GM18502 (cell line): ENCODE results near the gene PERCC1.
"Not testable (repeated sequence)": the region's sequence is repeated elsewhere in the genome, so short reads cannot be mapped to it uniquely, and the experiment has no call there.

Source experiments
- ATAC-seq: cut with Tn5 transposase; IDR thresholded peaks from one replicate; pipeline ENCODE4 v1.9.1; 2021; ENCODE audit warnings: mild to moderate bottlenecking; ENCODE audit not compliant: unreplicated experiment, poor library complexity

PERCC1 gene

DNA sequence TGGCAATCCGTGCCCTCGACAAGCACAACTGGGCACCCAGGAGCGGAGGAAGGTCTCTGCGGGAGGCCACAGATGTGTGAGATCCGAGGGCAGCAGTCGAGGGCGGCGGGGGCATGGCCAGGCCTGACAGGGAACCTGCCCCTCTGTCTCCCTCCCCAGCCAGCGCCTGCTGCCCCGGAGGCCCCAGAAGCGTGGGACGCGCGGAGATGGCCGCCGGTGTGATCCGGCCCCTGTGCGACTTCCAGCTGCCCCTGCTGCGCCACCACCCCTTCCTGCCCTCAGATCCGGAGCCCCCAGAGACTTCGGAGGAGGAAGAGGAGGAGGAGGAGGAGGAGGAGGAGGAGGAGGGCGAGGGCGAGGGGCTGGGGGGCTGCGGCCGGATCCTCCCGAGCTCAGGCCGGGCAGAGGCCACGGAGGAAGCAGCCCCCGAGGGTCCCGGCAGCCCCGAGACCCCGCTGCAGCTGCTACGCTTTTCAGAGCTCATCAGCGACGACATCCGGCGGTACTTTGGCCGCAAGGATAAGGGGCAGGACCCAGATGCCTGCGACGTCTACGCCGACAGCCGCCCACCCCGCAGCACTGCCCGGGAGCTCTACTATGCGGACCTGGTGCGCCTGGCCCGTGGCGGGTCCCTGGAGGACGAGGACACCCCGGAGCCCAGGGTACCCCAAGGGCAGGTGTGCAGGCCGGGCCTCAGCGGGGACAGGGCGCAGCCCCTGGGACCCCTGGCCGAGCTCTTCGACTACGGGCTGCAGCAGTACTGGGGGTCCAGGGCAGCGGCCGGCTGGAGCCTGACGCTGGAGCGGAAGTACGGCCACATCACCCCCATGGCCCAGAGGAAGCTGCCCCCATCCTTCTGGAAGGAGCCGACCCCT lies 1.7 kb downstream of the PERCC1 start:
- ATAC-seq, result no peak

GRCh38 chr16:1433263-1433560 lies 2.3 kb downstream of the PERCC1 start:
- ATAC-seq, result no peak

GRCh38 chr16:1433756-1434155 lies 2.9 kb downstream of the PERCC1 start:
- ATAC-seq, result no peak

GRCh38 chr16:1434644-1435592 lies 4.0 kb downstream of the PERCC1 start:
- ATAC-seq, result no peak

DNA sequence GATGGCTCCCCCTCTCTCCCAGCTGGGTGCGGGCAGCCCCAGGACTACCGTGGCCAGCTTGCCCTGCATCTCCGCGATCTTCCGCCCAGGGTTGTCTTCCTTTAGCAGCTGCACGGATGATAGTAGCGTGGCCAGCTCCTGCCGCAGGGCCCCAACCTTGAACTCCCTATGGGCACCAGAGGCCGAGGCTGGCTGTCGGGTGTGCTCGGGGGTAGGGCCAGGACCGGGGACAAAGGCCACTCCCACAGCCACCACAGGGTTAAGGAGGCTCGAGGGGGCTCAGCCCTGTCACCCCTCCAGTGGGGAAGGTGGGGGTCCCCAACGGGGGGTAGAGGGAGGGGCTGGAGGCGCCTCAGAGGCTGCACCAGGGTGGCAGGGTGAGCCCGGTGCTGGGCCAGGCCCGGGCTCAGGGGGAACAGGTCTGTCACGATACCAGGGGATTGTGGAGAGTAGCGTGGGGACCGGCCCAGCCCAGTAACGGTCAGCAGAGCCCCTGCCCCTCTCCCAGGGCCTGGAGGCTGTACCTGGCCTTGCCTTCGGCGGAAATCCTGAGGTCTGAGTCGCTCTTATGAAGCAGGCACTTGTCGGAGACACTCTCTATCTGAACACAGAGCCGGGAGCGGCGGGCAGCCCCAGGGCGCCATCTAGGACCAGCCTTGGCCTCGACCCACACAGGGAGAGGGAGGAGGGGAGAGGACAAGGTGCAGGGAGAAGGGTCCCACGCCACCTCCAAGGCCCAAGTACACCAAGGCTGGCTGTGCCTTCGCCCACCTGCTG lies 5.2 kb downstream of the PERCC1 start:
- no peak for ATAC-seq

DNA sequence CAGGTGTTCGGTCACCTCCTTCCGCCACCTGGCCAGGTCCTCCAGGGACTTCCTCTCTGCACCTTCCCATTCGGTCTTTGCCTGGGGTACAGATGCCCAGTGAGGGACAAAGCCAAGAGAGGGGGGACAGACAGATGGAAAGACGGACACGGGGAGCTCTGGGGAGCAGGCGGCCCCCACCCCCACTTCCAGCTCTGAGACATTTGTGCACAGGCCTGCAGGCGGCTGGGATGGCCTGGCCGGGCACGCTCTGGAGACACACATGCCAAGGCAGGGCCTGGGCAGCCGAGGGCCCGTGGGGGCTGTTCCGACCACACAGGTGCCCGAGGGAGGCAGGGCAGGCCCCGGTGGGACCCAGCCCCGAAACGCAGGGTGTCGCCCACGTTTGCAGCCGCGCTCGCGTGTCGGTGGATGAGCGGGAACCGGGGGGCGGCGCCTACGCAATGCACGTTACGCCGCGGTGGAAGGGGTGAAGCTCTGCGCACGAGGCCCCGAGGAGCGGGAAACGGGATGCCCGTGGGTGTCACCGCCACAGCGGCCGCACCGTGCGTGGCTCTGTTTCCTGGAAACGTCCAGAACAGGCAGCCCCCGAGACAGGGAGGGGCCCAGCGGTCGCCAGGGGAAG lies 6.0 kb downstream of the PERCC1 start:
- ATAC-seq, result no peak

DNA sequence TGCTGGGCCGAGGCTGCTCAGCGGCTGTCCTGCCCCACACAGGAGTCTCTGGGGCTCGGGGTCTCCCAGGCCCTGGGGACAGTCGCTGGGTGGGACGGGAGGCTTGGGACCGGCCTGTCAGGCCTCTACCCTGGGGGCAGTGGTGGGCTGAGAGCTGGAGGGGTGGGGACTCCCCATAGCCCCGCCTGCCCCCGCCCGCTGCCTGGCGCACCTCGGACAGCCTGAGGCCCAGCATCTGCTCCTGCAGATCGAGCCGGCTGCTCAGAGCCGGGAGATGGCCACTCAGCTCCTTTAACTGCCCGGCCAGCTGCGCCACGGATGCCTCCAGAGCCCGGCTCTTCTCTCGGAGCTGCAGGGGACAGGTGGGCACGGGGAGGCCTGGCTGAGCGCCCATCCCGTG lies 6.7 kb downstream of the PERCC1 start:
- no peak for ATAC-seq

DNA sequence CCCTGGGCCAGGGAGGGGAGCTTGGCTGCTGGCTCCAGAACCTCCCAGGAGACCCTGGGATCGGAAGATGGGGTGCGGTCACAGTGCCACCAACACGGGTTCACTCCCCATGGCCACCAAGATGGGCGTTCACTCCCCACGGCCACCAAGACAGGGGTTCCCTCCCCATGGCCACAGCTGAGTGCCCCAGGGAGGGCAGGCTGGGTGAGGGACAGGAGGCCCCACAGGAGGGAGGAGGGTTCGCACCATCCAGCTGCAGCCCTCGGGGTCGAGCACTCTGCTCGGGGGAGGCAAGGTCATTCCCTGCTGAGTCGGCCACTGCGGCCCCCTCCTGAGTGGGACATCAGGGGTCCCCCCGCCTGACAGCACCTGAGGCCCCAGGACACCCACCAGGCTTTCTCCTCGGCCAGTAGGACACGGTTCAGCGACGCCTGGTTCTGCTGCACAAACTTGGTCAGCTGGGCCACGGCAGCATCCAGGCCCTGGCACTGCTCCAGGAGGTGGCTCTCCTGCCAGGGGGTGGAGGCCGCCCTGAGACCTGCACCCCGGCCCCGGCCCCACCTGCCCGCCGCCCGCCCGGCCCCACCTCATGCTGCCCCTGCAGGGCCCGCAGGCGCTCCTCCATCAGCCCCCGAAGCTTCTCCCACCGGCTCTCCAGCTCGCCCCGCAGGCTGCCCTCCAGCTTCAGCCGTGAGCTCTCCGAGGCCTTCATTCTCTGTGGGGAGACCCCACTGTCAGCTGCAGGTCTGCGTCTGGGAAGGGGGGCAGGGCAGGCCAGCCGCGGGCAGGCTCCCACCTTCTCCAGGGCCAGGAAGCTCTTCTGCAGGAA lies 7.6 kb downstream of the PERCC1 start:
- ATAC-seq, result no peak

DNA sequence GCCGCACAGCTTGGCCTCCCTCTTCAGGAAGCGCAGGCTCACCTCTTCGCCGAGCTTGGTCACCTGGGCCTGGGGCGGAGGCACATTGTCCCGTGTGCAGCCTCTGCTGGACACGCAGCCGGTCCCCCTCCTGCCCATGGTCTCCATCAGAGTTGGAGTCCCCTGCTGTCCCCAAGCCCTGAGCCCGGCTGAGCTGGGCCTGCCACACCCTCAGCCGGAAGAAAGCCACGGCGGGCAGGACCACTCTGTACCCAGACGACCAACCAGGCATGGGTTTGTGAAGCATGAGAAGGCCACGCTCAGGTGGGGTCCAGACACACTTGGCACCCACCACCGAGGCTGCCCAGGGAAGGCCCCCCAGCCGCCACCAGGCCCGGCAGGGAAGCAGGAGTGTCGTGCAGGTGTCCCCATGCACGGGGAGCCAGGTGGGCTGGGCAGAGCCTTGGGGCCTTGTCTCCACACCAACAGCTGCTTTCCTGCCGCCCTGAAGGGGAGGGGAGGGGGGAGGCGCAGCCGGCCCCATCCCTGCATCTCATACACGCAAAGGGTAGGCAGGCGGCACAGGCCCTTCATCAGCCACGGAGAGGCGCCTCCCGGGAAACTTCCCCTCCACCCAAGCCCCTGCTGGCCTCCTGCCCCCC lies 8.3 kb downstream of the PERCC1 start:
- ATAC-seq, result no peak

DNA sequence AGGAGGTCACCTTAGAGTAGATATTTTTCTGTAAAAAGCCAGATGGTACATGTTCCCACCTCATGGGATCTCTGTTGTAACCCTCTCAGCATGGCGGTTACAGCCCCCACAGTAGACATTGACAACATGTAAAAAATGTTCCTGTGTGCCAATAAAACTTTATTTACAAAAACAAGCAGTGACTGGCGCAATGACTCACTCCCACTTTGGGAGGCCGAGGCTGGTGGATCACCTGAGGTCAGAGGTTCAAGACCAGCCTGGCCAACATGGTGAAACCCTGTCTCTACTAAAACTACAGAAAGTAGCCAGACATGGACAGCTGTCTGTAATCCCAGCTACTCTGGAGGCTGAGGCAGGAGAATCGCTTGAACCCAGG lies 8.8 kb downstream of the PERCC1 start:
- not testable (repeated sequence) for ATAC-seq

GRCh38 chr16:1441391-1441829 lies 10.5 kb downstream of the PERCC1 start:
- no peak for ATAC-seq

DNA sequence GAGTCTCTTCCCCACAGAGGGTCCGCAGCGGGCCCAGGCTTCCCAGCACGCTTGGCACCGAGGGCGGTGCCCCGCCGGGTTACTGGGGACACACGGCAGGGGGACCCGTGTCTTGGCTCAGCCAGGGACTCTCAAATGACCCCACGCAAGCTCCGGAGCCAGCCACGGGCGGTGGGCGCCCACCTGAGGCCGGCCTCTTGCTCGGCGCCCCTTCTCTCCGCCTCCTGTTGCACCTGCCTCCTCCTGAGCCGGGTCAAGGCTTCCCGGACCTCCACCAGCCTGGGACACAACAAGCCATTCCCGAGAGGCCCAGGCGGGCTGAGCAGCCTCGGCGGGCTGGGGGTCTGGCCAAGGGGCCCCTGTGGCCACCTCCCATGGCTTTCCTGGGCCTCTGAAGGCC lies 11.8 kb downstream of the PERCC1 start:
- ATAC-seq, result no peak

- no peak for ATAC-seq
Observed at GRCh38 chr16:1443403-1443973, 12.6 kb downstream of the PERCC1 start.

DNA sequence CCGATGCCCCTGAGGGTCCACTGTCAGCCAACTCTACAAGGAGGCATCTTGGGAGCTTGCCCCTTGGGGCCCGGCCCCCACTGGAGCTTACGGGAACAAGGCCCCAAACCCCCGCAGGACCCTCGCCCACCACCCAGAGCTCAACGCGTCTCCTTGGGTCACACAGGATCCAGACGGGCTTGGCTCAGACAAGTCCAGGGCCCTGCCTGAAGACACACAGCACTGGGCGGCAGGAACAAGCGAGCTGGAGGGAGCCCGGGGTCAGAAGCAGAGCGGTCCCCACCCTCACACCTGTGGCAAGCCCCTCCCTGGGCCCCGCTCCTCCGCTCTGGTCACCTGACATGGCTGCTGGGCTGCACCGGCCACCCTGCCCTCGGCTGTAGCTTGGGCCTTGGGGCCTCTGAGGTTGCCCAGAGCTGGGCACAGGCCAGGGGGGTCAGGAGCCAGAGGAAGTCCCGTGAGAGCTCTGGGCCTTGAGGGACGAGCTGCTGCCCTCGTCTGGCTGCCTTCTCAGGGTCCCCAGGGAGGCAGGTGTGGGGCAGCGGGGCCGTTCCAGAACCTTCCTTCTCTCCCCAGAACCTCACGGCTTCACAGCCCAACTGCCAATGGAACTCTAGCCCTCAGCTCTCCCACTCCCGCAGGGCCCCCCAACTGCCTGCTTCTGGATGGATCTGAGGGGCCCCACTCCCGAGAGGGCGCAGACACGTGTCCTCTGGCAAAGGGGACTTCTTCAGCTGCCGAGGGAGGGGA lies 13.3 kb downstream of the PERCC1 start, which contains the start of gene CCDC154:
Gene CCDC154 (minus strand): TSS at position 577 of the 750 bp plus-strand sequence. CDS start 234 bp downstream, at position 343.
- ATAC-seq, result no peak

DNA sequence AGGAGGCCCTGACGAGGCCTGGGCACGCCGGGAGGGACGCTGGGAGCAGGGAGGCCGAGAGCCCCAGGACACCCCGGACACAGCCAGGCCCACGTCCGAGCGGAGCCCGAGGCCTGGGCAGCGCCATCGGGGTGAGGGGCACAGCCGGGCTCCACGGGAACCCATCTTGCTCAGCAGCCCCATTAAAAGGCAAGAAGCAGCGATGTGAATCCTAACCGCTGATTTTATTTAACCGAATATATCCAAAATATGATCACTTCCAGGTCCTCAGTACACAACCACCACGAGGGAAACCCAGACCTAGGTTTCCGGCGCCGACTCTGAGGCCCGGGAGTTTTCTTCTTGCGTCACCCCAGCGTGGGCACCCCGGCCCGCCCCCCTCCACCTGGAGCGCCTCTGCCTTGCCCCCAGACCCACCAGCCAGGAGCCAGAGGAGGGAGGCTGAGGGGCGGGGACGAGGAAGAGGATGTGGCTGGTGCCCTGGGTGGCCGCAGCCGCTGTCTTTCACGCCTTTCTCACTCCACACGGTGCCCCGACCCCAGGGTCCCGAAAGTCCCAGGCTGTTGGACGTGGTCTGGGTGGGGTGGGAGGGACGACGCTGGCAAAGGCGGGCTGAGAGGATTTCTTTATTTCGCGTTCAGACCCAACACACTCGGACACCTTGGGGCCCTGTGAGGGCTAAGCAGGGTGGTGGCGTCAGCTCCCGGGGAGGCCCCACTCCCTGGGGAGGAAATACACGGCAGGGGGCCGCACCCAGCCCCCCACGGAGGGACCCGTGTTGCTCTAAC lies 14.0 kb downstream of the PERCC1 start:
- no peak for ATAC-seq

DNA sequence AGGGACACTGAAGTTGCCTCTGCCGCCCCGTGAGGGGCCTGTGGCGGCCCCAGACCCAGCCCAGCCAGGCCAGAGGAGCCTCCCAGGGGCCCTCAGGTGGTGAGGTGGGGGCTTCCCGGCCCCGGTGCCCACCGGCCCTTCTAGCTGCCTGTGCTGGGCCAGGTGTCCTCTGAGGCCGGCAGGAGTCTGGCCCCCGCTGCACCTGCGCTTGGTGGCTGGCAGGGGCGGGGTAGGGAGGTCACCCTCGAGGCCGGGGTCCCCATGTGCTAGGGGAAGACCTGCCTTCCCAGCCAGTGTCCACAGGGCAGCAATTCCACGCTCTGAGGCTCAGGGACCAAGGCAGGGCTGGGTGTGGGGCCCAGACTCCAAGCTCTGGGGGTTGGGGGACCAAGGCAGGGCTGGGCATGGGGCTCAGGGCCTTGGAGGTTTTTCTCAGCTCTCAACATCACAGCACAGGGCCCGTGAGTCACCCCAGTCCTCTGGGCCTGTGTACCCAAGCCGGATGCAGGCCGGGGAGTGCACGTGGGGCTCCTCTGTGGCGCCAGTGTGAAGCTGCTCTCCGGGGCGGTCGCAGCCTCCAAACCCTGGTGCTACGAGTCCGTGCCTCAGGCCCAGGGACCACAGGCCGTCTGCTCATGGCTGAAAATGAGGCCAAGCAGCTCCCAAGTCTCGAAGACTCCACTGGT lies 14.8 kb downstream of the PERCC1 start:
- no peak for ATAC-seq
